PC-9 (cell line): ENCODE measurements around the gene OR4D2.
"Not testable (repeated sequence)": the region's sequence is repeated elsewhere in the genome, so short reads cannot be mapped to it uniquely, and the experiment has no call there.

Source experiments
- CTCF ChIP-seq: fragments of 200-600 bp; sonication (generic); conservative IDR thresholded peaks from 2 replicates; pipeline ENCODE4 v1.6.1; 2017; ENCODE audit warnings: mixed run types, antibody characterized with exemption, mild to moderate bottlenecking, moderate library complexity
- EZH2 ChIP-seq: fragments of 200-600 bp; sonication (generic); IDR thresholded peaks from 2 replicates; pipeline ENCODE4 v1.8.0; 2017; ENCODE audit warnings: antibody characterized with exemption, low read depth

DNA sequence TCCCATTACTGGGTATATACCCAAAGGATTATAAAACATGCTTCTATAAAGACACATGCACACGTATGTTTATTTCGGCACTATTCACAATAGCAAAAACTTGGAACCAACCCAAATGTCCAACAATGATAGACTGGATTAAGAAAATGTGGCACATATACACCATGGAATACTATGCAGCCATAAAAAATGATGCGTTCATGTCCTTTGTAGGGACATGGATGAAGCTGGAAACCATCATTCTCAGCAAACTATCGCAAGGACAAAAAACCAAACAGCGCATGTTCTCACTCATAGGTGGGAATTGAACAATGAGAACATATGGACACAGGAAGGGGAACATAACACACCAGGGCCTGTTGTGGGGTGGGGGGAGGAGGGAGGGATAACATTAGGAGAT, 34.1 kb upstream of the OR4D2 start:
- TF ChIP-seq CTCF, EZH2: not testable (repeated sequence)
